Activated T-cell treated with anti-CD3 and anti-CD28 coated beads for 24 hours (primary cell): ENCODE measurements around the gene TCEAL2.
"Not testable (repeated sequence)": the region's sequence is repeated elsewhere in the genome, so short reads cannot be mapped to it uniquely, and the experiment has no call there.

Experiments used
- DNase-seq: peaks from one replicate; pipeline ENCODE4 v3.0.0-alpha.2; 2020; ENCODE audit warnings: low read depth

Gene TCEAL2

DNA sequence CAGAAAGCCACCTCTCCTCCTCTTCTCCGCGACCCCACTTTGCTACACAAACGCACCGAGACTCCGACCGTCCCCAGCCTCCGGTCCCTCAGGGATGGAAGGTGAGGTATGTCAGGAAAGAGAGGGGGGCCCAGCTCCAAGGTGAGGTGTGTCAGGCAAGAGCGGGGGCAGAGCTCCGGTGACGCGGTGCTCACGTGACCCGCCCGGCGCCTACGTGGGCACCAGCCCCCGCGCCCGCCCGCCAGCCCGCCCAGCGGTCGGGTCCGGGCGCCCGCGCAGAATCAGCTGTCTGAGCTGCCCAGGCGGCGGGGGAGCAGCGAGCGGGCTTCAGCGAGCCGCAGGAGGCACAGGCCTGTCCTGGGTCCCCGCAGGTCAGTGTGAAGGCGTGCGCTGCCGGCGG is at the start of gene TCEAL2:
Gene TCEAL2, plus strand, starts transcription at position 244 of the 400 bp plus-strand sequence. CDS start 1,152 bp downstream, outside the sequence.
- DNase-seq: not testable (repeated sequence)

GRCh38 chrX:102077426-102077825 is 48.1 kb upstream of the TCEAL2 start:
- no peak for DNase-seq

DNA sequence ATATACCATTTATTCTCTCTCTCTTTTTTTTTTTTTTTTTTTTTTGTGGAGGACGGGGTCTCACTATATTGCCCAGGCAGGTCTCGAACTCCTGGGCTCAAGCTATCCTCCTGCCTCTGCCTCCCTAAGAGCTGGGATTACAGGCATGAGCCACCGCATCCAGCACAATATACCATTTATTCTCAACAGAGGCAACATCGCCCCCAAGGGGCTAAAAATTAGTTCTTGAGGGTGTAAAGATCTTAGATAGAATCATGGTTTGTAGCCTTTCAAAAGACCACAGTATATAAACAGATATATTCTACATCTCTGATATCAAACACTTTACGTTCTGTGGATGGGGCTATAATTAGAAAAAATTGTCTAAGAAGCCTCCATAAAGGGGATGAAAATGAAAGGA is 39.8 kb upstream of the TCEAL2 start:
- DNase-seq: no peak

DNA sequence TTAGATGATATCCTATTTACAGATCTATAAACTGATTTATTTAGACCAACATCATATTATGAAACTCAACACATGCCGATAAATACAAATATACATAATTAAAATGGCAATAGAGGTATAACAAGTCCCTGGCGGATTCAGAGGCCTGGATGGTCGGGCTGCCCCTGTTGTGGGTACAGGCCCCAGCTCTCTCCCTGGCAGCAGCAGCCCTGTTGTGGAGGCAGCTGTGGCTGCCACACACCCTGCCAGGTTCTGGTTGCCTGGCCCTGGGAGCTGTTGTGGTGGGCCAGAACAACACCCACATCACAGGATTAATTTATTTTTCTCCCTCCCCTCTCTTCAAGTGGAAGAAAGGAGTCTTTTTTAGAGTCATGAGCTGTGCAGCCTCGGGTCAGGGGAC is 12.1 kb upstream of the TCEAL2 start:
- DNase-seq: no peak

- no peak for DNase-seq
These were observed 9.7 kb upstream of the TCEAL2 start for GRCh38 chrX:102115748-102116147.

- DNase-seq: not testable (repeated sequence)
These were observed 465 bp upstream of the TCEAL2 start for GRCh38 chrX:102125014-102125413.

GRCh38 chrX:102126080-102126818 is 770 bp downstream of the TCEAL2 start:
- not testable (repeated sequence) for DNase-seq

GRCh38 chrX:102126863-102127262 is 1.4 kb downstream of the TCEAL2 start:
- no peak for DNase-seq

GRCh38 chrX:102129473-102129872 is 4.0 kb downstream of the TCEAL2 start:
- DNase-seq: no peak

DNA sequence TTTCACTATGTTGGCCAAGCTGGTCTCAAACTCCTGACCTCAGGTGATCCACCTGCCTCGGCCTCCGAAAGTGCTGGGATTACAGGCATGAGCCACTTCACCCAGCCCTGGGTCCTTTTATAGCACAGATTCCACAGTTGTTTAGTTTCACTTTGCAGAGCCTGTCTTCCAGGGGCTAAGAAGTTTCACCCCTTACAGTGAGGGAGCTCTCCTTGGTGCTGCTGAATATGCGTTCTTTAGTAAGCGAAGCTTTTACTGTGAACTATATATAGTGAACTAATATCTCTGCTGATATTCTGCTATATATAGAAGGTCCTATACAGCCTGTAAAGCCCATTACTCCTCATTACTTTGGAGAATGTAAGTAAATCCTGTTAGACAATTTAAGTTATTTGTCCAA is 12.6 kb downstream of the TCEAL2 start:
- DNase-seq: no peak

DNA sequence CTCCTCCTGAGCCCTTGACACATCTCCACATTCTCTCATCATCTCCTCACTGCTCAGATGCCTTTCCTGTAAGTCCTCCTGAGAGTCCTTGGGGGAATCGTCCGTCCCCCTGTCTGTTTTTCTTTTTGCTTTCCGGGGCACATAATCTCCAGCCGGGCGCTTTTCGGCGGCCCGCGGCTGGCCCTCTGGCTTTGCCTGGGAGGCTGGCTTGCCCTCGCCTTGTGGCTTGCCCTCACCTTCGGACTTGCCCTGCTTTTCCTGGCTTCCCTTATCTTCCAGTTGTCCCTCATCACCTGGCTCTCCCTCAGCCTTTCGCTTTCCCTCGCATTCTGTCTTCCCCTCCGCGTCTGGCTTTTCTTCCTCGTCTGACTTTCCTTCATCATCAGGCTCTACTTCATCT is 15.4 kb downstream of the TCEAL2 start:
- DNase-seq: not testable (repeated sequence)

- not testable (repeated sequence) for DNase-seq
These were observed 16.2 kb downstream of the TCEAL2 start for GRCh38 chrX:102141631-102142030.

DNA sequence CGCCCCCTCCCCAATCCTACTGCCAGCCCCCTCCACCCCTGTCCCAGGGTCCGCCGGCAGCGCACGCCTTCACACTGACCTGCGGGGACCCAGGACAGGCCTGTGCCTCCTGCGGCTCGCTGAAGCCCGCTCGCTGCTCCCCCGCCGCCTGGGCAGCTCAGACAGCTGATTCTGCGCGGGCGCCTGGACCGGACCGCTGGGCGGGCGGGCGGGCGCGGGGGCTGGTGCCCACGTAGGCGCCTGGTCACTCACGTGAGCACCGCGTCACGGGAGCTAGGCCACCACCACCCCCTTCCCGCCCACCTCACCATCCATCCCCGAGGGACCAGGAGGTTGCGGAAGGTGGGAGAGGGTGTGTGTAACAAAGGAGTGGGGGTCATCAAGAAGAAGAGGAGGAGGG is 16.8 kb downstream of the TCEAL2 start, which contains the start of gene TCEAL6:
Gene TCEAL6, minus strand, starts transcription at position 208 of the 400 bp plus-strand sequence.
- not testable (repeated sequence) for DNase-seq

DNA sequence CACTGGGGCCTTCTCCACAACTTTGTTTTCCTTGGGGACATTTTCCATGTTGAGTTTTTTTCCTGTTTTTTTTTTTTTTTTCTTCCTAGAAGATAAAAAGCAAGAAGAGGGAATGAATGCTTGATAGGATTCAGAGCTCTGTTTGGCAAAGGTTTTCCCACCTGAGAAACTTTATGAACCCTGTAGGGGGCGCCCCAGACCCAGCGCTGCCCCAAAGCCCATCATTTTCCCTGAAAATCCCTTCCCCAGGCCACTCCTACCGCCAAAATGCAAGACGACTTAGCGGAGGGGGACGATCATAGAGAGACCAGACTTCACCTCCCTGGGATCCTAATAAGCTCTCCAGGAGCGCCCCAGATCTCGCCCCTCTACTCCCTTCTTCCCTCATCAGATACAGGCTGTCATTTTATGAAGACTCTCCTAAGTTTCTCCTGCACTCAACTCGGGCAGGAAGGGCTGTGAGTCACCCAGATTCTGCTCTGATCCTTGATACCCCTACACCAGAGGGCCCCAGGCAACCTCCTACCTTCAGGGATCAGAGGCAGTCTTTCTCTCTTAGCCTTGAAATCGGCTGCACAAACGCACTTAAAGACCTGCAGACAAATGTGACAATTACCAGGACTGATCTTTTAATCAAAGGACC is 28.9 kb downstream of the TCEAL2 start:
- no peak for DNase-seq

DNA sequence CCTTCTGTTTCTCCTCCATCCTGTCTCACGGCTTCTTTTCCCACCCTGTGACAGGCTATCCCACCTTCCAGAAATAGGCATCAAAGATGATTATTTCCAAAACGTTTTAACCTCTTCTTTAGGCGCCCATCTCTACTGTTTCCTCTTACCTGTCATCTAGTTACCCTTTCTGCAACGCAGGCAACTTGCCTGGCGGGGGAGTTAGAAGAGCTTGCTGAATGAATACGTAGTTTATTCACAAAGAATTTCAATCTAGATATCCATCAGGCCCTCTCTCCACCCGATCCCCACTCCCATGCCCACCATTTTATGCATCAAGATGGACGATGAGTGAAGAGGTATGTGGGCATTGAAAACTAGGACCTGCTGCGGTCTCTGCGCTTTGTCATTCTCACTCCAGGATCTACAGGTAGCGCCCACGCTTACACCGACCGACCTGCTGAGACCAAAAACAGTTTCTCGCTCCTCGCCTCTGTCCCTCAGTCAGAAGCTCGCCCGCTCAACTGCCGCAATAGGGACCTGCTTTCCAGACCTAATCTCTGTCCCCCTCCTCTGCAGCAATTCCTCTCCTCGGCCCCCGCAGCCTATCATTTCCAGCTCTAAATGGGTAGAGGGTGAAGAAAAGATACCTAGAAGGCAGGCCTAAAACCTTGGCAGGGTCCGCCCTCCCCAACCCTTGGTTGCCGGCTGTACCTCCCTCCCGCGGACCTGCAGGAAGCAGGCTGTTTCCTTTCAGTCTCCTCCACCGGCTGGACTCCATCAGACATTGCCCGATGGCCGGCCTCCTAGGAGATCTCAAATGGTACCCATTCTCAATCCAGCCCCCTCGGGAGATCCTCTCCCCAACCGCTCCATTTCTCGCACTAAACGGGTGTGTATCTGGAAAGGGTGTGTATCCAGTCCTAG is 29.7 kb downstream of the TCEAL2 start:
- DNase-seq: no peak

- DNase-seq: peak; percentile 24
These were observed 30.3 kb downstream of the TCEAL2 start, which contains the start of gene BEX5 for GRCh38 chrX:102155806-102156179. Gene BEX5 (minus strand): TSS chrX:102155977. CDS start chrX:102154265, 1,712 bp downstream.
